HepG2 (cell line): ENCODE measurements around the gene PRMT2. TPM values are rescaled to one million over a fixed set of nuclear protein-coding genes. Genes with fewer than 3 reads are reported as not detected.

Experiments used
- ATAC-seq: fragments of 200-7000 bp; cut with Tn5 transposase; 3 replicates; pipeline ENCODE4 v1.9.1; 2020; ENCODE audit warnings: mild to moderate bottlenecking, moderate library complexity
- BruUV-seq: library from RNA; stranded (reverse); fragments of 400-500 nt; replicated peaks from 2 replicates; lab custom pipeline; 2021; lab: Mats Ljungman, UMichigan
- CTCF ChIA-PET: fragments of 300-600 bp; formaldehyde crosslinking; extraction: SDS; loops from one replicate; lab custom pipeline; 2021; ENCODE audit warnings: low total read pairs, inconsistent platforms, low intra/inter-chr PET ratio; lab: Yijun Ruan, JAX
- POLR2A ChIA-PET: fragments of 350-600 bp; sonication (Branson Sonifier 250); formaldehyde crosslinking; loops from one replicate; lab custom pipeline; 2020; ENCODE audit warnings: antibody characterized with exemption, inconsistent platforms; lab: Yijun Ruan, JAX
- DNase-seq: peaks from one replicate; pipeline ENCODE4 v3.0.0-alpha.2; 2015; ENCODE audit warnings: low spot score
- FAIRE-seq: peaks from 3 replicates; lab custom pipeline; 2011; peaks lifted over from hg19 to GRCh38; lab: Jason Lieb, UNC
- H2AFZ ChIP-seq: one replicate; pipeline ENCODE4 v1.6.1; 2011; ENCODE audit warnings: low read length, inconsistent platforms
- H3K27ac ChIP-seq: fragments of 300-600 bp; 3 replicates; pipeline ENCODE4 v1.8.0; 2011; ENCODE audit warnings: mixed run types, mild to moderate bottlenecking, mixed read lengths, low read length, inconsistent platforms; ENCODE audit not compliant: insufficient read depth; ENCODE audit errors: extremely low read length
- H3K27me3 ChIP-seq, 2 experiments: fragments of 200-600 bp in 1 of 2; 2 replicates in 1 of 2; 3 replicates in 1 of 2; pipeline versions ENCODE4 v1.6.0 to v1.8.0; 2011; ENCODE audit warnings: low read length in 2 of 2, mild to moderate bottlenecking in 2 of 2, moderate library complexity in 2 of 2, inconsistent platforms in 1 of 2; ENCODE audit not compliant: insufficient read depth in 2 of 2, control insufficient read depth in 1 of 2
- H3K36me3 ChIP-seq, 2 experiments: fragments of 200-600 bp in 1 of 2; replicated peaks in 1 of 2; 2 replicates in 1 of 2; 3 replicates in 1 of 2; pipeline versions ENCODE4 v1.5.1 to v1.8.0; 2011; ENCODE audit warnings: low read length in 2 of 2, inconsistent platforms in 1 of 2; ENCODE audit not compliant: insufficient read depth in 2 of 2, control insufficient read depth in 1 of 2
- H3K4me1 ChIP-seq: 2 replicates; pipeline ENCODE4 v1.5.1; 2012; ENCODE audit warnings: low read length, inconsistent platforms; ENCODE audit not compliant: insufficient read depth
- H3K4me2 ChIP-seq: 2 replicates; pipeline ENCODE4 v1.6.0; 2011; ENCODE audit warnings: low read depth, low read length, inconsistent platforms
- H3K4me3 ChIP-seq, 3 experiments: fragments of 200-600 bp in 1 of 3; sonication (generic), shearing (Covaris generic) in 1 of 3; replicated peaks in 1 of 3; 2 replicates each; pipeline ENCODE4 v1.5.1; 2011 to 2016; ENCODE audit warnings: low read length in 3 of 3, inconsistent platforms in 2 of 3, low read depth in 2 of 3, mild to moderate bottlenecking in 2 of 3, control low read depth in 1 of 3, mixed read lengths in 1 of 3; ENCODE audit not compliant: insufficient read depth in 1 of 3
- H3K79me2 ChIP-seq: one replicate; pipeline ENCODE4 v1.6.1; 2011; ENCODE audit warnings: low read length, inconsistent platforms; ENCODE audit not compliant: insufficient read depth
- H3K9ac ChIP-seq: 2 replicates; pipeline ENCODE4 v1.6.0; 2011; ENCODE audit warnings: mild to moderate bottlenecking, low read depth, low read length, inconsistent platforms; ENCODE audit not compliant: insufficient read depth
- H3K9me3 ChIP-seq: 2 replicates; pipeline ENCODE4 v1.5.1; 2012; ENCODE audit warnings: mild to moderate bottlenecking, low read length
- H4K20me1 ChIP-seq: 2 replicates; pipeline ENCODE4 v1.6.0; 2011; ENCODE audit warnings: inconsistent platforms, mild to moderate bottlenecking, low read length, moderate library complexity; ENCODE audit not compliant: insufficient read depth
- ARNT2 ChIP-seq: sonication (generic); formaldehyde crosslinking; IDR thresholded peaks from 2 replicates; pipeline ENCODE4 v1.8.0; 2022; ENCODE audit warnings: mild to moderate bottlenecking, low read depth, missing genetic modification reagents, moderate library complexity
- BORCS8-MEF2B ChIP-seq: sonication (generic); formaldehyde crosslinking; IDR thresholded peaks from 2 replicates; pipeline ENCODE4 v1.8.0; 2022; ENCODE audit warnings: mild to moderate bottlenecking, missing genetic modification reagents
- ELF1 ChIP-seq: sonication (generic); formaldehyde crosslinking; IDR thresholded peaks from 2 replicates; pipeline ENCODE4 v1.4.0; 2020; ENCODE audit warnings: missing genetic modification reagents
- FOXC1 ChIP-seq: sonication (generic); formaldehyde crosslinking; IDR thresholded peaks from 2 replicates; pipeline ENCODE4 v1.8.0; 2022; ENCODE audit warnings: mild to moderate bottlenecking, missing genetic modification reagents, borderline replicate concordance
- HOXD1 ChIP-seq: sonication (generic); formaldehyde crosslinking; IDR thresholded peaks from 2 replicates; pipeline ENCODE4 v1.5.0; 2020; ENCODE audit warnings: missing genetic modification reagents
- MBNL3 ChIP-seq: fragments of 250-450 bp; sonication (Bioruptor Pico); conservative IDR thresholded peaks from 2 replicates; pipeline ENCODE4 v1.8.0; 2022; ENCODE audit warnings: mild to moderate bottlenecking, inconsistent platforms
- MEF2D ChIP-seq: sonication (generic); formaldehyde crosslinking; IDR thresholded peaks from 2 replicates; pipeline ENCODE4 v1.5.1; 2020; ENCODE audit warnings: mild to moderate bottlenecking, missing genetic modification reagents
- NCOA2 ChIP-seq: sonication (generic); formaldehyde crosslinking; IDR thresholded peaks from 2 replicates; pipeline ENCODE4 v1.8.0; 2022; ENCODE audit warnings: inconsistent platforms
- NFKBIZ ChIP-seq: IDR thresholded peaks from 2 replicates; pipeline ENCODE4 v1.6.1; 2018; ENCODE audit warnings: missing genetic modification reagents, missing compliant biosample characterization
- NR2F1 ChIP-seq, 2 experiments: fragments of 450-650 bp in 1 of 2; formaldehyde crosslinking in 1 of 2; IDR thresholded peaks; 2 replicates each; pipeline versions ENCODE4 v1.5.0 to v1.6.1; 2016 to 2020; ENCODE audit warnings: mild to moderate bottlenecking in 1 of 2, missing compliant biosample characterization in 1 of 2, missing genetic modification reagents in 1 of 2, moderate library complexity in 1 of 2
- NR3C1 ChIP-seq: sonication (generic); formaldehyde crosslinking; IDR thresholded peaks from 2 replicates; pipeline ENCODE4 v1.4.0; 2020; ENCODE audit warnings: missing genetic modification reagents
- PHF20 ChIP-seq: sonication (generic); formaldehyde crosslinking; IDR thresholded peaks from 2 replicates; pipeline ENCODE4 v1.5.0; 2020; ENCODE audit warnings: mild to moderate bottlenecking, missing genetic modification reagents
- SP2 ChIP-seq: sonication (generic); formaldehyde crosslinking; IDR thresholded peaks from 2 replicates; pipeline ENCODE4 v1.5.1; 2020; ENCODE audit warnings: mild to moderate bottlenecking, missing genetic modification reagents
- SRF ChIP-seq: IDR thresholded peaks from 2 replicates; pipeline ENCODE4 v1.6.1; 2011; ENCODE audit warnings: mild to moderate bottlenecking, low read depth, low read length, moderate library complexity
- STAT5B ChIP-seq: sonication (generic); formaldehyde crosslinking; IDR thresholded peaks from 2 replicates; pipeline ENCODE4 v1.4.0; 2020; ENCODE audit warnings: missing genetic modification reagents
- ZNF484 ChIP-seq: sonication (generic); formaldehyde crosslinking; IDR thresholded peaks from 2 replicates; pipeline ENCODE4 v1.5.1; 2020; ENCODE audit warnings: mild to moderate bottlenecking, low read depth, missing genetic modification reagents, borderline replicate concordance
- ZNF496 ChIP-seq: sonication (generic); formaldehyde crosslinking; IDR thresholded peaks from 2 replicates; pipeline ENCODE4 v1.8.1; 2023; ENCODE audit warnings: mild to moderate bottlenecking, moderate library complexity, missing genetic modification reagents; ENCODE audit not compliant: insufficient replicate concordance
- ZNF737 ChIP-seq: sonication (generic); formaldehyde crosslinking; IDR thresholded peaks from 2 replicates; pipeline ENCODE4 v1.5.0; 2020; ENCODE audit warnings: missing genetic modification reagents, mild to moderate bottlenecking, borderline replicate concordance
- WGBS: methylation state at CpG from one replicate; pipeline ENCODE4 v1.1.6; 2017; ENCODE audit warnings: low lambda C conversion rate; 5-methylcytosine and 5-hydroxymethylcytosine counted together
- in situ Hi-C: cut with HindIII; loops from 2 replicates; pipeline ENCODE4 v1.10.0; 2017; ENCODE audit warnings: low pct_unique_long_range_greater_than_20kb; ENCODE audit not compliant: extremely low pct_ligation_motif_present
- intact Hi-C: fragments of 100-400 bp; cut with micrococcal nuclease; formaldehyde crosslinking; loops from one replicate; pipeline ENCODE4 v1.10.0; 2022; ENCODE audit not compliant: unreplicated experiment
- polyA plus RNA-seq, 8 experiments: library from polyadenylated mRNA; depleted of rRNA in 3 of 8; stranded (reverse) in 7 of 8; unstranded in 1 of 8; fragments of >200 nt; fragmentation: Illumina TruSeq in 4 of 8; extraction: Trizol in 4 of 8; gene quantifications; 2 replicates each; pipeline versions ENCODE4 v1.2.1 to v1.2.3, GENCODE V29; 2011 to 2016; ENCODE audit warnings: low read depth in 4 of 8, missing spikeins in 1 of 8, mixed read lengths in 1 of 8; ENCODE audit not compliant: insufficient read depth in 1 of 8
- total RNA-seq, 5 experiments: library from RNA; depleted of rRNA; stranded (reverse); fragments of >200 nt; fragmentation: Illumina TruSeq; extraction: Trizol; gene quantifications; 2 replicates each; pipeline ENCODE4 v1.2.3, GENCODE V29; 2016; ENCODE audit warnings: low read depth in 1 of 5
- TF ChIP-seq, protein P1 (sequence below): IDR thresholded peaks from 2 replicates; pipeline ENCODE4 v1.6.1; 2016; ENCODE audit warnings: low read depth, borderline replicate concordance
- TF ChIP-seq, protein P2 (sequence below): sonication (generic); formaldehyde crosslinking; IDR thresholded peaks from 2 replicates; pipeline ENCODE4 v1.5.1; 2020; ENCODE audit warnings: missing genetic modification reagents, mild to moderate bottlenecking, borderline replicate concordance
- TF ChIP-seq, protein P3 (sequence below): sonication (generic); formaldehyde crosslinking; IDR thresholded peaks from 2 replicates; pipeline ENCODE4 v1.4.0; 2020; ENCODE audit warnings: missing genetic modification reagents

The PRMT2 gene
- total and polyA plus RNA-seq, 2 of the 13 experiments (the other 11 are each of a cell fraction or from before 2014, with no cell fraction given) = 54.4 to 78.8 TPM

DNA sequence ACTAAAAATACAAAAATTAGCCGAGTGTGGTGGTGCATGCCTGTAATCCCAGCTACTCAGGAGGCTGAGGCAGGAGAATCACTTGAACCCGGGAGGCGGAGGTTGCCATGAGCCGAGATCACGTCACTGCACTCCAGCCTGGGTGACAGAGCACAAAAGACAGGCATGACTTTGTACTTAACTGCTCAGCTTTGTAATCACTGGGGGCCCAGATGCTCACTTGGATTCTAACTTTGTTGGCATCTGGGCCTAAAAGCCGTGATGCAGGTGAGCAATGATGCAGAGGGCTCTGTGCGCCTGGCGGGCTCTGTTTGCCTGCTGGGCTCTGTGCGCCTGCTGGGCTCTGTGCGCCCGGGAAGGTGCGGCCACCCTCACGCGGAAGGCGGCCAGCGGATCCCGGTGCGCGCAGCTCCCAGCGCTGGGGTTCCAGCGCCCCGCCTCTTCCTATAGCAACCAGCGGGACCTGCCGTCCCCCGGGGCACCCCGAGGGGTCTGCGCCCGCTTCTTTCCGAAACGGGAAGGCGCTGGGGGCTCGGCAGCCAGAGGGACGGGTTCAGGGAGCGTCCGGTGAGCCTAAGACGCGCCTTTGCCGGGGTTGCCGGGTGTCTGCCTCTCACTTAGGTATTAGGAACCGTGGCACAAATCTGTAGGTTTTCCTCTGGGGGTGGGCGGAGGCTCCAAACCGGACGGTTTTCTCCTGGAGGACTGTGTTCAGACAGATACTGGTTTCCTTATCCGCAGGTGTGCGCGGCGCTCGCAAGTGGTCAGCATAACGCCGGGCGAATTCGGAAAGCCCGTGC, 31.7 kb downstream of the PRMT2 start:
- Histone ChIP-seq H3K27ac (peak overlapping the region; percentile 49), H3K27me3 (no peaks in the 10 kb centered on the region; a peak in 2 of 5 replicates), H3K9me3 (no peaks in the 10 kb centered on the region), H3K4me2 (peak overlapping the region; percentile 95), H3K9ac (peak overlapping the region; percentile 69), H3K79me2 (no peaks in the 10 kb centered on the region), H4K20me1 (no peaks in the 10 kb centered on the region), H3K36me3 (peaks cover 4 to 6% of the 10 kb centered on the region in 2 experiments; a peak in 3 of 5 replicates), H2AFZ (peak overlapping the region; percentile 23), H3K4me3 (peak overlapping the region; percentile 63 to 87 (median 81)), H3K4me1 (peaks cover 5% of the 10 kb centered on the region)
- DNase-seq = peak; percentile 16
- ChIA-PET POLR2A (interaction anchor here (1.1 kb wide), 1 partner anchor 85 kb away, joined by 4 read pairs; no protein-coding TSS in a partner anchor), CTCF (no interaction called here)
- WGBS = 21% methylated on average over 11 of the region's 53 CpGs
- intact Hi-C loops (no loop called here), in situ Hi-C loops (no loop called here)
- no TSS peak for BruUV-seq
- peak; percentile 79 for ATAC-seq
- no peak for FAIRE-seq
- TF ChIP-seq ZNF737 (CRISPR knock-in tag) (no peak), ARNT2 (peak; percentile 47; the same call in 1 of the 2 replicates), SRF (no peak), BORCS8-MEF2B (0 out of 2 replicates have a peak, but pooled peaks have one; percentile 12), ZNF496 (CRISPR knock-in tag) (no peak), MEF2D (no peak), PHF20 (CRISPR knock-in tag) (no peak), NR3C1 (CRISPR knock-in tag) (no peak), ELF1 (CRISPR knock-in tag) (peak; percentile 20; the same call in 1 of the 2 replicates), NFKBIZ (CRISPR knock-in tag) (no peak), NCOA2 (no peak), NR2F1 (CRISPR knock-in tag; IDR thresholded peaks at IDR 0.05) (no peak), SP2 (CRISPR knock-in tag) (no peak), HOXD1 (CRISPR knock-in tag) (no peak), MBNL3 (CRISPR knock-in tag) (no peak), STAT5B (CRISPR knock-in tag) (no peak), ZNF484 (CRISPR knock-in tag) (no peak), FOXC1 (CRISPR knock-in tag) (no peak)
- TF ChIP-seq, protein P1, sequence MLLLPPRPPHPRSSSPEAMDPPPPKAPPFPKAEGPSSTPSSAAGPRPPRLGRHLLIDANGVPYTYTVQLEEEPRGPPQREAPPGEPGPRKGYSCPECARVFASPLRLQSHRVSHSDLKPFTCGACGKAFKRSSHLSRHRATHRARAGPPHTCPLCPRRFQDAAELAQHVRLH = no peak
- TF ChIP-seq, protein P2, sequence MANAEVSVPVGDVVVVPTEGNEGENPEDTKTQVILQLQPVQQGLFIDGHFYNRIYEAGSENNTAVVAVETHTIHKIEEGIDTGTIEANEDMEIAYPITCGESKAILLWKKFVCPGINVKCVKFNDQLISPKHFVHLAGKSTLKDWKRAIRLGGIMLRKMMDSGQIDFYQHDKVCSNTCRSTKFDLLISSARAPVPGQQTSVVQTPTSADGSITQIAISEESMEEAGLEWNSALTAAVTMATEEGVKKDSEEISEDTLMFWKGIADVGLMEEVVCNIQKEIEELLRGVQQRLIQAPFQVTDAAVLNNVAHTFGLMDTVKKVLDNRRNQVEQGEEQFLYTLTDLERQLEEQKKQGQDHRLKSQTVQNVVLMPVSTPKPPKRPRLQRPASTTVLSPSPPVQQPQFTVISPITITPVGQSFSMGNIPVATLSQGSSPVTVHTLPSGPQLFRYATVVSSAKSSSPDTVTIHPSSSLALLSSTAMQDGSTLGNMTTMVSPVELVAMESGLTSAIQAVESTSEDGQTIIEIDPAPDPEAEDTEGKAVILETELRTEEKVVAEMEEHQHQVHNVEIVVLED (CRISPR knock-in tag) = no peak
- TF ChIP-seq, protein P3, sequence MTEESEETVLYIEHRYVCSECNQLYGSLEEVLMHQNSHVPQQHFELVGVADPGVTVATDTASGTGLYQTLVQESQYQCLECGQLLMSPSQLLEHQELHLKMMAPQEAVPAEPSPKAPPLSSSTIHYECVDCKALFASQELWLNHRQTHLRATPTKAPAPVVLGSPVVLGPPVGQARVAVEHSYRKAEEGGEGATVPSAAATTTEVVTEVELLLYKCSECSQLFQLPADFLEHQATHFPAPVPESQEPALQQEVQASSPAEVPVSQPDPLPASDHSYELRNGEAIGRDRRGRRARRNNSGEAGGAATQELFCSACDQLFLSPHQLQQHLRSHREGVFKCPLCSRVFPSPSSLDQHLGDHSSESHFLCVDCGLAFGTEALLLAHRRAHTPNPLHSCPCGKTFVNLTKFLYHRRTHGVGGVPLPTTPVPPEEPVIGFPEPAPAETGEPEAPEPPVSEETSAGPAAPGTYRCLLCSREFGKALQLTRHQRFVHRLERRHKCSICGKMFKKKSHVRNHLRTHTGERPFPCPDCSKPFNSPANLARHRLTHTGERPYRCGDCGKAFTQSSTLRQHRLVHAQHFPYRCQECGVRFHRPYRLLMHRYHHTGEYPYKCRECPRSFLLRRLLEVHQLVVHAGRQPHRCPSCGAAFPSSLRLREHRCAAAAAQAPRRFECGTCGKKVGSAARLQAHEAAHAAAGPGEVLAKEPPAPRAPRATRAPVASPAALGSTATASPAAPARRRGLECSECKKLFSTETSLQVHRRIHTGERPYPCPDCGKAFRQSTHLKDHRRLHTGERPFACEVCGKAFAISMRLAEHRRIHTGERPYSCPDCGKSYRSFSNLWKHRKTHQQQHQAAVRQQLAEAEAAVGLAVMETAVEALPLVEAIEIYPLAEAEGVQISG (CRISPR knock-in tag) = no peak
